GM23338 (cell line): ENCODE measurements around the gene SPATA2L. TPM values are rescaled to one million over a fixed set of nuclear protein-coding genes. Genes with fewer than 3 reads are reported as not detected.

Source experiments
- ATAC-seq: fragments of 200-7000 bp; cut with Tn5 transposase; 3 replicates; pipeline ENCODE4 v1.9.1; 2020
- DNase-seq: peaks from one replicate; pipeline ENCODE4 v3.0.0-alpha.2; 2015; ENCODE audit warnings: low spot score
- H2AFZ ChIP-seq: fragments of 200-600 bp; sonication (generic); 2 replicates; pipeline ENCODE4 v1.8.0; 2016; ENCODE audit warnings: antibody characterized with exemption, mild to moderate bottlenecking, moderate library complexity
- H3F3A ChIP-seq: fragments of 200-600 bp; sonication (generic); replicated peaks from 2 replicates; pipeline ENCODE4 v1.8.0; 2017; ENCODE audit warnings: antibody characterized with exemption, mixed run types, low read depth
- H3K27ac ChIP-seq: fragments of 200-600 bp; sonication (generic); 2 replicates; pipeline ENCODE4 v1.6.1; 2016; ENCODE audit warnings: low read depth
- H3K27me3 ChIP-seq: fragments of 200-600 bp; sonication (generic); 2 replicates; pipeline ENCODE4 v1.8.0; 2016; ENCODE audit warnings: mild to moderate bottlenecking, mixed run types, moderate library complexity; ENCODE audit not compliant: insufficient read depth
- H3K36me3 ChIP-seq: fragments of 200-600 bp; sonication (generic); 2 replicates; pipeline ENCODE4 v1.8.0; 2016; ENCODE audit warnings: mild to moderate bottlenecking; ENCODE audit not compliant: insufficient read depth
- H3K4me1 ChIP-seq: fragments of 200-600 bp; sonication (generic); 2 replicates; pipeline ENCODE4 v1.8.0; 2016; ENCODE audit warnings: mild to moderate bottlenecking, moderate library complexity; ENCODE audit not compliant: insufficient read depth
- H3K4me2 ChIP-seq: fragments of 200-600 bp; sonication (generic); 2 replicates; pipeline ENCODE4 v1.7.1; 2017; ENCODE audit warnings: mixed run types
- H3K4me3 ChIP-seq: fragments of 200-600 bp; sonication (generic); 2 replicates; pipeline ENCODE4 v1.6.1; 2016; ENCODE audit warnings: mixed run types
- H3K79me2 ChIP-seq: fragments of 200-600 bp; sonication (generic); replicated peaks from 2 replicates; pipeline ENCODE4 v1.8.0; 2017; ENCODE audit warnings: mild to moderate bottlenecking; ENCODE audit not compliant: insufficient read depth
- H3K9me2 ChIP-seq: fragments of 200-600 bp; sonication (generic); 2 replicates; pipeline ENCODE4 v1.8.0; 2017; ENCODE audit not compliant: insufficient read depth
- H4K20me1 ChIP-seq: fragments of 200-600 bp; sonication (generic); replicated peaks from 2 replicates; pipeline ENCODE4 v1.8.0; 2017; ENCODE audit warnings: mild to moderate bottlenecking; ENCODE audit not compliant: insufficient read depth
- H3K27ac Mint-ChIP-seq: 2 replicates; pipeline ENCODE4 v1.8.0; 2020; ENCODE audit warnings: inconsistent platforms, mild to moderate bottlenecking, moderate library complexity, mixed read lengths
- H3K27me3 Mint-ChIP-seq: 3 replicates; pipeline ENCODE4 v1.8.0; 2022; ENCODE audit warnings: low read depth, mild to moderate bottlenecking, moderate library complexity, mixed read lengths, inconsistent platforms; ENCODE audit not compliant: insufficient read depth, poor library complexity
- H3K36me3 Mint-ChIP-seq: 3 replicates; pipeline ENCODE4 v1.8.0; 2021; ENCODE audit warnings: low read depth, mild to moderate bottlenecking, inconsistent platforms, moderate library complexity, mixed read lengths
- H3K4me1 Mint-ChIP-seq: 3 replicates; pipeline ENCODE4 v1.8.0; 2020; ENCODE audit warnings: mild to moderate bottlenecking, inconsistent platforms, mixed read lengths
- H3K4me3 Mint-ChIP-seq: 3 replicates; pipeline ENCODE4 v1.8.0; 2021; ENCODE audit warnings: moderate library complexity, mild to moderate bottlenecking, inconsistent platforms, mixed read lengths
- H3K9me3 Mint-ChIP-seq: 3 replicates; pipeline ENCODE4 v1.8.0; 2020; ENCODE audit warnings: moderate library complexity, mild to moderate bottlenecking, inconsistent platforms, mixed read lengths
- CREB1 ChIP-seq: fragments of 250-450 bp; sonication (Bioruptor Pico); IDR thresholded peaks from 2 replicates; pipeline ENCODE4 v1.5.0; 2020; ENCODE audit warnings: low read depth, mild to moderate bottlenecking, moderate library complexity
- CTCF ChIP-seq, 2 experiments: fragments of 200-600 bp in 1 of 2; sonication (generic) in 1 of 2; conservative IDR thresholded peaks; 2 replicates each; pipeline versions ENCODE4 v1.5.1 to v1.6.1; 2016 to 2017; ENCODE audit warnings: antibody characterized with exemption in 2 of 2, low read depth in 2 of 2, mild to moderate bottlenecking in 2 of 2, moderate library complexity in 1 of 2
- ETS1 ChIP-seq: IDR thresholded peaks from 2 replicates; pipeline ENCODE4 v1.6.1; 2016; ENCODE audit warnings: antibody characterized with exemption
- EZH2 ChIP-seq: fragments of 200-600 bp; sonication (generic); IDR thresholded peaks from one replicate; pipeline ENCODE4 v1.8.0; 2017; ENCODE audit warnings: antibody characterized with exemption, mild to moderate bottlenecking, low read depth; ENCODE audit not compliant: unreplicated experiment
- EZH2phosphoT487 ChIP-seq: fragments of 200-600 bp; sonication (generic); IDR thresholded peaks from one replicate; pipeline ENCODE4 v1.8.1; 2018; ENCODE audit warnings: antibody characterized with exemption; ENCODE audit not compliant: unreplicated experiment
- JUNB ChIP-seq: IDR thresholded peaks from one replicate; pipeline ENCODE4 v1.6.1; 2016; ENCODE audit warnings: antibody characterized with exemption; ENCODE audit not compliant: unreplicated experiment
- NANOG ChIP-seq: IDR thresholded peaks from 2 replicates; pipeline ENCODE4 v1.6.1; 2016; ENCODE audit warnings: antibody characterized with exemption, borderline replicate concordance
- POLR2AphosphoS5 ChIP-seq: IDR thresholded peaks from 2 replicates; pipeline ENCODE4 v1.6.1; 2016; ENCODE audit warnings: antibody characterized with exemption, low read depth
- REST ChIP-seq: IDR thresholded peaks from one replicate; pipeline ENCODE4 v1.6.1; 2018; ENCODE audit warnings: antibody characterized with exemption; ENCODE audit not compliant: unreplicated experiment
- STAT1 ChIP-seq: IDR thresholded peaks from one replicate; pipeline ENCODE4 v1.6.1; 2016; ENCODE audit warnings: antibody characterized with exemption; ENCODE audit not compliant: unreplicated experiment
- ZNF114 ChIP-seq: fragments of 250-450 bp; sonication (Bioruptor Pico); IDR thresholded peaks from 2 replicates; pipeline ENCODE4 v1.5.0; 2020; ENCODE audit warnings: mild to moderate bottlenecking, moderate library complexity
- ZNF331 ChIP-seq: fragments of 250-450 bp; sonication (Bioruptor Pico); IDR thresholded peaks from 2 replicates; pipeline ENCODE4 v1.5.0; 2020; ENCODE audit warnings: low read depth, mild to moderate bottlenecking, moderate library complexity
- ZNF462 ChIP-seq: fragments of 250-450 bp; sonication (Bioruptor Pico); IDR thresholded peaks from 2 replicates; pipeline ENCODE4 v1.5.0; 2020; ENCODE audit warnings: mild to moderate bottlenecking, moderate library complexity
- polyA plus RNA-seq: library from polyadenylated mRNA; unstranded; fragments of >200 nt; fragmentation: Nextera tagmentation; extraction: Ambion mirVana; gene quantifications from 2 replicates; pipeline ENCODE4 v1.2.1, GENCODE V29; 2016
- total RNA-seq: library from RNA; depleted of rRNA; stranded (reverse); fragments of >200 nt; shearing (Covaris generic); gene quantifications from 2 replicates; pipeline ENCODE4 v1.2.3, GENCODE V29; 2014

Gene SPATA2L
- total and polyA plus RNA-seq, 2 experiments from 2014 or later = 6.9 to 26.2 TPM

- TF ChIP-seq ZNF462 (CRISPR knock-in tag) (no peak), JUNB (no peak), CTCF (conservative IDR thresholded peaks at IDR 0.05; ENCODE audit: low read depth in 2 of 2) (no peak), EZH2 (no peak), REST (no peak), STAT1 (no peak), NANOG (no peak), ZNF114 (CRISPR knock-in tag) (no peak), ETS1 (no peak), ZNF331 (CRISPR knock-in tag) (no peak), EZH2phosphoT487 (no peak), POLR2AphosphoS5 (no peak), CREB1 (CRISPR knock-in tag) (no peak)
- H2AFZ ChIP-seq = no peak overlapping the region
- peaks cover 19% of the 10 kb centered on the region for H3K27me3 Mint-ChIP-seq
- H3K9me3 Mint-ChIP-seq = no peaks in the 10 kb centered on the region
- DNase-seq (no peak), ATAC-seq (no peak)
- H3K4me2 ChIP-seq = no peak overlapping the region
- no peaks in the 10 kb centered on the region for H3K79me2 ChIP-seq
- peaks cover 7% of the 10 kb centered on the region; the same call in 1 of the 2 replicates for H3K4me1 ChIP-seq
- H3F3A ChIP-seq = peaks cover 15% of the 10 kb centered on the region; the same call in 1 of the 2 replicates
- peaks cover 33% of the 10 kb centered on the region for H3K36me3 Mint-ChIP-seq
- no peaks in the 10 kb centered on the region for H3K9me2 ChIP-seq
- no peaks in the 10 kb centered on the region for H3K27me3 ChIP-seq
- no peak overlapping the region for H3K4me3 ChIP-seq
- 0 out of 2 replicates have a peak, but pooled peaks cover 2% of the 10 kb centered on the region for H3K36me3 ChIP-seq
- peaks cover 3% of the 10 kb centered on the region; the same call in 1 of the 3 replicates for H3K4me1 Mint-ChIP-seq
- H3K4me3 Mint-ChIP-seq = no peak overlapping the region
- H3K27ac Mint-ChIP-seq = no peak overlapping the region
- no peak overlapping the region for H3K27ac ChIP-seq
- peaks cover 4% of the 10 kb centered on the region for H4K20me1 ChIP-seq
Measured at GRCh38 chr16:89696670-89697128, 4.8 kb downstream of the SPATA2L start.
